Testis (tissue), 3 donors: Measurements from ENCODE around the gene KRT72. TPM values are rescaled to one million over a fixed set of nuclear protein-coding genes. Genes with fewer than 3 reads are reported as not detected.

ENCODE experiments used
- DNase-seq: peaks from one replicate; pipeline ENCODE4 v3.0.0-alpha.2; 2019
- H3K27ac ChIP-seq, 2 donors: fragments of 200-600 bp; sonication (generic); one replicate each; pipeline ENCODE4 v1.5.1; 2019
- H3K27me3 ChIP-seq: fragments of 200-600 bp; sonication (generic); one replicate; pipeline ENCODE4 v1.5.1; 2019
- H3K36me3 ChIP-seq: fragments of 200-600 bp; sonication (generic); one replicate; pipeline ENCODE4 v1.5.1; 2017; ENCODE audit warnings: low read depth; ENCODE audit errors: missing control alignments
- H3K4me1 ChIP-seq: fragments of 200-600 bp; sonication (generic); one replicate; pipeline ENCODE4 v1.5.1; 2019
- H3K4me3 ChIP-seq, 2 donors: fragments of 200-600 bp; sonication (generic); one replicate each; pipeline ENCODE4 v1.5.1; 2017 to 2019
- H3K9me3 ChIP-seq: fragments of 200-600 bp; sonication (generic); one replicate; pipeline ENCODE4 v1.5.1; 2017
- CTCF ChIP-seq, 3 experiments: fragments of 450-650 bp in 2 of 3; fragments of 200-600 bp in 1 of 3; sonication (generic) in 1 of 3; IDR thresholded peaks; one replicate each; pipeline ENCODE4 v1.5.1; 2016 to 2019; ENCODE audit warnings: antibody characterized with exemption in 3 of 3, mild to moderate bottlenecking in 2 of 3, moderate library complexity in 1 of 3
- POLR2A ChIP-seq: fragments of 450-650 bp; IDR thresholded peaks from one replicate; pipeline ENCODE4 v1.6.1; 2017; ENCODE audit warnings: antibody characterized with exemption, mild to moderate bottlenecking, moderate library complexity
- WGBS, 2 donors: methylation state at CpG; one replicate each; pipeline ENCODE4 v1.1.5; 2018; 5-methylcytosine and 5-hydroxymethylcytosine counted together
- intact Hi-C: fragments of 100-400 bp; cut with DNase I; formaldehyde crosslinking; loops from one replicate; pipeline ENCODE4 v1.15.1; 2023; ENCODE audit warnings: low total_unique reads
- polyA plus RNA-seq: library from polyadenylated mRNA; stranded (reverse); fragments of 350-450 nt; fragmentation: Illumina TruSeq; extraction: RNeasy Lipid Tissue Mini Kit (QIAGEN cat#74804); gene quantifications from one replicate; pipeline ENCODE4 v1.2.3, GENCODE V29; 2014; ENCODE audit warnings: low read depth, low replicate concordance; ENCODE audit not compliant: insufficient read depth
- total RNA-seq, 2 donors: library from RNA; depleted of rRNA; stranded (reverse); fragments of >200 nt; gene quantifications; one replicate each; pipeline ENCODE4 v1.2.3, GENCODE V29; 2016

Gene KRT72
- total and polyA plus RNA-seq, 3 donors from 2014 or later, result 11.7 to 85.0 (median 16.5) TPM

- Histone ChIP-seq H3K9me3 (no peaks in the 10 kb centered on the region), H3K36me3 (no peaks in the 10 kb centered on the region), H3K27ac (no peak overlapping the region), H3K4me1 (no peaks in the 10 kb centered on the region), H3K4me3 (no peak overlapping the region), H3K27me3 (no peaks in the 10 kb centered on the region)
- TF ChIP-seq POLR2A, result no peak
- TF ChIP-seq CTCF (IDR thresholded peaks at IDR 0.05), result no peak
- no peak for DNase-seq
- intact Hi-C loops, result no loop called here
- 82 to 86% methylated on average over 8 of the region's 8 CpGs for WGBS, 2 donors
Measured at GRCh38 chr12:52558781-52559445, 42.4 kb downstream of the KRT72 start.

GRCh38 chr12:52557476-52557875, 43.8 kb downstream of the KRT72 start:
- no peak for TF ChIP-seq POLR2A
- no peak for TF ChIP-seq CTCF (IDR thresholded peaks at IDR 0.05)
- 81 to 82% methylated on average over 2 of the region's 2 CpGs for WGBS, 2 donors
- no peaks in the 10 kb centered on the region for H3K9me3 ChIP-seq

GRCh38 chr12:52555577-52555976, 45.7 kb downstream of the KRT72 start:
- intact Hi-C loops, result no loop called here
- Histone ChIP-seq H3K27me3 (no peaks in the 10 kb centered on the region), H3K27ac (no peak overlapping the region), H3K4me1 (no peaks in the 10 kb centered on the region), H3K9me3 (no peaks in the 10 kb centered on the region), H3K36me3 (no peaks in the 10 kb centered on the region), H3K4me3 (no peak overlapping the region)
- no peak for DNase-seq
- TF ChIP-seq CTCF (IDR thresholded peaks at IDR 0.05), result no peak
- 84 to 89% methylated on average over 6 of the region's 6 CpGs for WGBS, 2 donors

More at GRCh38 chr12:52557476-52557875, 43.8 kb downstream of the KRT72 start:
- intact Hi-C loops, result no loop called here
- no peaks in the 10 kb centered on the region for H3K36me3 ChIP-seq
- no peak overlapping the region for H3K4me3 ChIP-seq
- H3K27me3 ChIP-seq, result no peaks in the 10 kb centered on the region
- H3K27ac ChIP-seq, result no peak overlapping the region
- no peaks in the 10 kb centered on the region for H3K4me1 ChIP-seq
- DNase-seq, result no peak

- no peak for TF ChIP-seq CTCF (IDR thresholded peaks at IDR 0.05)
- TF ChIP-seq POLR2A, result no peak
- Histone ChIP-seq H3K9me3 (no peaks in the 10 kb centered on the region), H3K4me1 (no peaks in the 10 kb centered on the region), H3K27me3 (no peaks in the 10 kb centered on the region), H3K4me3 (no peak within 1 kb of the TSS), H3K36me3 (no peaks in the 10 kb centered on the region), H3K27ac (no peak within 1 kb of the TSS)
- WGBS, 2 donors, result 63 to 85% methylated on average over 5 to 14 of the region's 14 CpGs
- no peak for DNase-seq
- intact Hi-C loops, result no loop called here
Measured at GRCh38 chr12:52552681-52553195, 48.5 kb downstream of the KRT72 start, which contains the start of gene KRT71. KRT71 (minus strand) TSS chr12:52553145; CDS start chr12:52553077, 68 bp downstream.

GRCh38 chr12:52552055-52552454, 49.2 kb downstream of the KRT72 start:
- DNase-seq, result peak; percentile 29
- no peaks in the 10 kb centered on the region for H3K36me3 ChIP-seq
- intact Hi-C loops, result no loop called here
- H3K27me3 ChIP-seq, result no peaks in the 10 kb centered on the region
- 87 to 91% methylated on average over 4 to 5 of the region's 5 CpGs for WGBS, 2 donors
- H3K27ac ChIP-seq, result no peak overlapping the region
- H3K4me1 ChIP-seq, result no peaks in the 10 kb centered on the region
- TF ChIP-seq CTCF (IDR thresholded peaks at IDR 0.05), result no peak
- no peak for TF ChIP-seq POLR2A
- H3K9me3 ChIP-seq, result no peaks in the 10 kb centered on the region
- H3K4me3 ChIP-seq, result no peak overlapping the region
